H9 (cell line): ENCODE results near the gene CA5A. TPM values are rescaled to one million over a fixed set of nuclear protein-coding genes. Genes with fewer than 3 reads are reported as not detected.
"Not testable (repeated sequence)": the region's sequence is repeated elsewhere in the genome, so short reads cannot be mapped to it uniquely, and the experiment has no call there.

Source experiments
- DNase-seq: peaks from one replicate; pipeline ENCODE4 v3.0.0-alpha.2; 2017
- H2AFZ ChIP-seq: one replicate; pipeline ENCODE4 v1.6.1; 2013; ENCODE audit warnings: mild to moderate bottlenecking, low read length, control low read depth, moderate library complexity
- H2AK5ac ChIP-seq: 2 replicates; pipeline ENCODE4 v1.6.1; 2013; ENCODE audit warnings: low read length, control low read depth, mixed read lengths; ENCODE audit not compliant: insufficient read length
- H2BK120ac ChIP-seq: one replicate; pipeline ENCODE4 v1.6.1; 2013; ENCODE audit warnings: low read depth, mild to moderate bottlenecking, low read length, control low read depth, inconsistent platforms; ENCODE audit not compliant: poor library complexity, severe bottlenecking
- H2BK12ac ChIP-seq: 2 replicates; pipeline ENCODE4 v1.6.1; 2013; ENCODE audit warnings: low read length, control low read depth, mixed read lengths, low read depth; ENCODE audit not compliant: insufficient read length
- H2BK15ac ChIP-seq: 2 replicates; pipeline ENCODE4 v1.6.1; 2013; ENCODE audit warnings: low read depth, low read length, control low read depth
- H2BK20ac ChIP-seq: one replicate; pipeline ENCODE4 v1.6.1; 2013; ENCODE audit warnings: low read depth, mild to moderate bottlenecking, low read length, control low read depth, inconsistent platforms; ENCODE audit not compliant: poor library complexity, severe bottlenecking
- H2BK5ac ChIP-seq: 2 replicates; pipeline ENCODE4 v1.6.1; 2013; ENCODE audit warnings: low read length, control low read depth, mixed read lengths; ENCODE audit not compliant: insufficient read length
- H3K14ac ChIP-seq: 2 replicates; pipeline ENCODE4 v1.6.1; 2013; ENCODE audit warnings: low read length, control low read depth; ENCODE audit not compliant: insufficient read depth
- H3K18ac ChIP-seq: 2 replicates; pipeline ENCODE4 v1.6.1; 2013; ENCODE audit warnings: low read depth, mild to moderate bottlenecking, mixed read lengths, low read length, control low read depth; ENCODE audit not compliant: insufficient read length
- H3K23ac ChIP-seq: 2 replicates; pipeline ENCODE4 v1.6.1; 2013; ENCODE audit warnings: low read length, control low read depth, mixed read lengths, low read depth; ENCODE audit not compliant: insufficient read length
- H3K23me2 ChIP-seq: 2 replicates; pipeline ENCODE4 v1.6.1; 2013; ENCODE audit warnings: low read depth, mild to moderate bottlenecking, mixed read lengths, low read length, control low read depth; ENCODE audit not compliant: insufficient read length, poor library complexity, severe bottlenecking
- H3K27ac ChIP-seq: 2 replicates; pipeline ENCODE4 v1.5.1; 2013; ENCODE audit warnings: low read length, control low read depth, mixed read lengths, low read depth; ENCODE audit not compliant: insufficient read length
- H3K27me3 ChIP-seq: 2 replicates; pipeline ENCODE4 v1.6.1; 2013; ENCODE audit warnings: low read length, control low read depth, inconsistent platforms; ENCODE audit not compliant: insufficient read depth
- H3K4ac ChIP-seq: 2 replicates; pipeline ENCODE4 v1.6.1; 2013; ENCODE audit warnings: low read depth, mild to moderate bottlenecking, control low read depth, inconsistent platforms, low read length, moderate library complexity
- H3K4me1 ChIP-seq: 2 replicates; pipeline ENCODE4 v1.6.1; 2013; ENCODE audit warnings: low read length, control low read depth, inconsistent platforms; ENCODE audit not compliant: insufficient read depth
- H3K4me2 ChIP-seq: 2 replicates; pipeline ENCODE4 v1.6.1; 2013; ENCODE audit warnings: low read length, control low read depth, mixed read lengths; ENCODE audit not compliant: insufficient read length, insufficient read depth
- H3K56ac ChIP-seq: 2 replicates; pipeline ENCODE4 v1.6.1; 2013; ENCODE audit warnings: low read depth, mild to moderate bottlenecking, mixed read lengths, low read length, control low read depth; ENCODE audit not compliant: insufficient read length
- H3K79me1 ChIP-seq: 2 replicates; pipeline ENCODE4 v1.6.1; 2013; ENCODE audit warnings: low read depth, mild to moderate bottlenecking, moderate library complexity, low read length, control low read depth, inconsistent platforms; ENCODE audit not compliant: insufficient read depth, poor library complexity, severe bottlenecking
- H3K79me2 ChIP-seq: 2 replicates; pipeline ENCODE4 v1.6.1; 2013; ENCODE audit warnings: low read length, control low read depth, inconsistent platforms; ENCODE audit not compliant: insufficient read depth
- H3K9ac ChIP-seq: 2 replicates; pipeline ENCODE4 v1.6.1; 2013; ENCODE audit warnings: low read length, control low read depth, mixed read lengths; ENCODE audit not compliant: insufficient read length; ENCODE audit errors: extremely low read depth
- H3K9me3 ChIP-seq: one replicate; pipeline ENCODE4 v1.6.1; 2013; ENCODE audit warnings: low read depth, low read length, inconsistent platforms; ENCODE audit not compliant: control insufficient read depth
- H3T11ph ChIP-seq: one replicate; pipeline ENCODE4 v1.6.1; 2013; ENCODE audit warnings: mild to moderate bottlenecking, low read length, control low read depth, inconsistent platforms
- H4K20me1 ChIP-seq: one replicate; pipeline ENCODE4 v1.6.1; 2013; ENCODE audit not compliant: control insufficient read depth, insufficient read length, insufficient read depth
- H4K5ac ChIP-seq: 2 replicates; pipeline ENCODE4 v1.6.1; 2013; ENCODE audit warnings: low read depth, mild to moderate bottlenecking, mixed read lengths, low read length, control low read depth; ENCODE audit not compliant: insufficient read length
- H4K8ac ChIP-seq: replicated peaks from 2 replicates; pipeline ENCODE4 v1.6.1; 2013; ENCODE audit warnings: low read length, control low read depth, mixed read lengths, low read depth; ENCODE audit not compliant: insufficient read length
- H4K91ac ChIP-seq: 2 replicates; pipeline ENCODE4 v1.6.1; 2013; ENCODE audit warnings: low read depth, mild to moderate bottlenecking, moderate library complexity, mixed read lengths, low read length, control low read depth; ENCODE audit not compliant: insufficient read length
- H3K27ac Mint-ChIP-seq, 3 experiments: 2 replicates in 2 of 3; 3 replicates in 1 of 3; pipeline ENCODE4 v1.8.0; 2020 to 2021; ENCODE audit warnings: mixed read lengths in 3 of 3, mild to moderate bottlenecking in 1 of 3, moderate library complexity in 1 of 3
- H3K27me3 Mint-ChIP-seq: 2 replicates; pipeline ENCODE4 v1.8.0; 2021; ENCODE audit warnings: low read depth, mild to moderate bottlenecking, moderate library complexity, mixed read lengths
- H3K36me3 Mint-ChIP-seq, 3 experiments: 2 replicates in 2 of 3; 3 replicates in 1 of 3; pipeline ENCODE4 v1.8.0; 2020 to 2021; ENCODE audit warnings: low read depth in 3 of 3, mixed read lengths in 3 of 3; ENCODE audit not compliant: insufficient read depth in 1 of 3
- H3K4me1 Mint-ChIP-seq, 2 experiments: 2 replicates each; pipeline ENCODE4 v1.8.0; 2020; ENCODE audit warnings: mixed read lengths in 2 of 2
- H3K4me3 Mint-ChIP-seq, 2 experiments: 2 replicates in 1 of 2; 3 replicates in 1 of 2; pipeline ENCODE4 v1.8.0; 2020 to 2021; ENCODE audit warnings: mild to moderate bottlenecking in 2 of 2, mixed read lengths in 2 of 2, moderate library complexity in 1 of 2
- H3K9me3 Mint-ChIP-seq, 2 experiments: 2 replicates in 1 of 2; 3 replicates in 1 of 2; pipeline ENCODE4 v1.8.0; 2020; ENCODE audit warnings: mild to moderate bottlenecking in 2 of 2, mixed read lengths in 2 of 2, moderate library complexity in 1 of 2
- CTCF ChIP-seq: fragments of 200-600 bp; sonication (generic); conservative IDR thresholded peaks from 3 replicates; pipeline ENCODE4 v1.8.0; 2021; ENCODE audit warnings: antibody characterized with exemption, mild to moderate bottlenecking
- WGBS: extraction: QIAGEN DNeasy Blood & Tissue Kit; methylation state at CpG from one replicate; pipeline ENCODE4 v1.1.7; 2013; ENCODE audit warnings: missing lambda C conversion rate, low lambda C conversion rate, mixed read lengths; ENCODE audit not compliant: insufficient read length; ENCODE audit errors: extremely low coverage; 5-methylcytosine and 5-hydroxymethylcytosine counted together
- total RNA-seq: library from RNA; stranded (reverse); gene quantifications from 2 replicates; pipeline ENCODE4 v1.2.1, GENCODE V29; 2021

The CA5A gene
- total RNA-seq, 1 experiment from 2014 or later = not detected

GRCh38 chr16:87983072-87983736 lies 46.9 kb upstream of the CA5A start:
- H3K14ac ChIP-seq = not testable (repeated sequence)

More at GRCh38 chr16:87983072-87983736, 46.9 kb upstream of the CA5A start:
- Mint-ChIP-seq H3K27ac (peak overlapping the region in 2 of 3 experiments; percentile 21 to 57; a peak in 1 of 7 replicates), H3K4me1 (peaks cover 3 to 11% of the 10 kb centered on the region in 2 experiments), H3K36me3 (peaks cover 21 to 47% (median 37%) of the 10 kb centered on the region in 3 experiments; a peak in 6 of 7 replicates)
- not testable (repeated sequence) for H3K79me2 ChIP-seq, H3K4me2 ChIP-seq, H4K91ac ChIP-seq, H3K23me2 ChIP-seq, H3T11ph ChIP-seq, H3K18ac ChIP-seq, H3K9me3 Mint-ChIP-seq, H3K4me3 Mint-ChIP-seq, H3K4ac ChIP-seq, H3K9ac ChIP-seq, DNase-seq, H4K5ac ChIP-seq, H2BK5ac ChIP-seq, H2BK15ac ChIP-seq, H4K20me1 ChIP-seq, H3K79me1 ChIP-seq, H3K56ac ChIP-seq, H2AK5ac ChIP-seq, H3K23ac ChIP-seq, H2BK12ac ChIP-seq, H4K8ac ChIP-seq, H3K27me3 Mint-ChIP-seq, H2AFZ ChIP-seq, H2BK20ac ChIP-seq, H3K9me3 ChIP-seq, H3K27ac ChIP-seq, H3K4me1 ChIP-seq, H2BK120ac ChIP-seq, H3K27me3 ChIP-seq
- no CpG with 5 or more reads among the region's 20 CpGs for WGBS
- TF ChIP-seq CTCF = peak; percentile 48; the same call in 2 of the 3 replicates
